T follicular helper cell (primary cell): Measurements from ENCODE around the gene SYT11.
"Not testable (repeated sequence)": the region's sequence is repeated elsewhere in the genome, so short reads cannot be mapped to it uniquely, and the experiment has no call there.

Experiments used
- DNase-seq: peaks from one replicate; pipeline ENCODE4 v3.0.0-alpha.2; 2020; ENCODE audit warnings: low read depth

The SYT11 gene

GRCh38 chr1:155899683-155900082 is 40.3 kb downstream of the SYT11 start:
- DNase-seq, result no peak

DNA sequence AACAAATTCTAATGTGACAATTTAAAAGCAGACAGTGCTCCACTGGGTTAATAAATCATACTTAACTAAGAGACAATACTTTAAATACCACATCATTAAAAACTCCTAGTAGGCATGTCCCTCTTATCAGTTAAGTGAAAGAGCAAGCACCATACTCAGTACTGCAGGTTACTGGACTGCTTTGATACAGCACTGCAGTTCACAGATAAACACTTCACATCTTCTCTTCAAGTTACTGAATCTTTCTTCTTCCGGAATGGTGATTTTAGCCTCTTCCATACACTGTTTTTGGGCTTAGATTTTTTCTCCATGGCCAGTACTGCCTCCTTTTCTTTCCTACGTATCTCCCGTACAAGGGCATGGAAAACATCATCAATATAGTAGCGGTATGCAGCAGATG is 40.8 kb downstream of the SYT11 start:
- DNase-seq, result no peak

DNA sequence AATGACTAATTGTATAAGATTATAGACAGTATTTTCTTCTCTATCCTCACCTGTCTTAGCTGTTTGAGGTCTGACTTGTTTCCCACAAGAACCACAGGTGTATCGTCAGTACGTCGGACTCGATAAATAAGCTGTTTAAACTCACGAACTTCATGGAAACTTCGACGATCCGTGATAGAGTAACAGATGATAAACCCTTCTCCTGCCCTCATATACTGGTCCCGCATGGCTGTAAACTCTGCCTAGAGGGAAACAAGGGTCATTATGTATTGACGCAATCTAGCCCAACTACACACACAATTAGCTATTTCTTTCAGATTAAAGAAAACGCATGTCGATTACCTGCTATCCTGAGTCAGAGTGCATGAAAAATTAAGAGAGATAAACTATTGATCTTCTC is 44.9 kb downstream of the SYT11 start:
- no peak for DNase-seq

DNA sequence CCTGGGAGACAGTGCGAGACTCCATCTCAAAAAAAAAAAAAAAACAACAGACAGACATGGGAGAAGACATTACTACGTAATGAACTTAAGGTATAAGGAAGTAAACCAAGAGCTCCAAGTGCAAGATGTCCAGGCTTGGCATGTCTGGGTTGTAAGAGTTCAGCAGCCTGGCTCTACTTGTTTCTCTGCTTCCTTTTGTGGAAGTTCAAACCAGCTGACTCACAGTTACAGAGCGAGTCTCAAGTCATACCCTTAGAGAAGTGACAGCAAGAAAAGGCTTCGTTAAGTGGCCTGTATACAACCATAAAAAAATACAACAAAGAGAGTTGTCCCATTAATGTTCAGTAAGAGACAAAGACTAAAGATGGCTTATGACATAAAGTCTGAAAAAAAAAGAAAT is 50.5 kb downstream of the SYT11 start:
- no peak for DNase-seq

DNA sequence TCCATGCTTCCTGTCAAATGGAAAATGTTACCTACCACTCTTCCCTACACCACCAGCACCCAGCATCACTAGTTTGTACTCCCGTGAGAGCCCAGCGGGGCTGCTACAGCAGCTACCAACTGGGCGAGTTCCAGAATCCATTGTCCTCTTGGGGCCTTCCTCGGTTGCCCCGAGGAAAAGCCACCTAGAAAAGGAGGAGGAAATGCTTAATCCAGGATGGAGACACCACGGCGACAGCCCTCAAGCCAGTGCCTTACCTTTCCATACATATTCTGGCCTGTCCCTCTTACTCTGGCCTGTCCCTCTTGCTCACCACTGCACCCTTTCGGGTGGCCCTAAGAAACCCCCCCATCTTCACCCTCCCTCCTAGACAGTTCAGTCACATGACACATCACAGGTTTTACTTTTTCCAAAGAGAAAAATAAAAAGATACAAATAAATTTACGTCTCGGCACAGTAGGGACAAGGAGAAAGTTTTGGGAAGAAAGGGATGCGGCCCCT is 51.3 kb downstream of the SYT11 start:
- no peak for DNase-seq

- DNase-seq, result peak; percentile 80
These were observed 52.0 kb downstream of the SYT11 start, which contains the start of gene RIT1 for GRCh38 chr1:155911156-155912055. RIT1 (minus strand) TSS chr1:155911349; CDS start chr1:155910761, 588 bp downstream.

DNA sequence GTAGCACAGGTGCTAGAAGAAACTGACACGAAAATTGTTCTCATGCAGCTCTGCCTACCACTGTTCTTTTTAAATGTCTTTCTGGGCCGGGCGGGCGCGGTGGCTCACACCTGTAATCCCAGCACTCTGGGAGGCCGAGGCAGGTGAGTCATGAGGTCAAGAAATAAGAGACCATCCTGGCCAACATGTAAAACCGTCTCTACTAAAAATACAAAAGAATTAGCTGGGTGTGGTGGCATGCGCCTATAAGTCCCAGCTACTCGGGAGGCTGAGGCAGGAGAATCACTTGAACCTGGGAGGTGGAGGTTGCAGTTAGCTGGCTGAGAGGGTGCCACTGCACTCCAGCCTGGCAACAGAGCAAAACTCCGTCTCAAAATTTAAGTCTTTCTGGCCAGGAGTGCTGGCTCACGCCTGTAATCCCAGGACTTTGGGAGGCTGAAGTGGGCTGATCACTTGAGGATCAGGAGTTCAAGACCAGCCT is 52.7 kb downstream of the SYT11 start:
- DNase-seq, result no peak

GRCh38 chr1:155913969-155914757 is 54.8 kb downstream of the SYT11 start:
- no peak for DNase-seq

DNA sequence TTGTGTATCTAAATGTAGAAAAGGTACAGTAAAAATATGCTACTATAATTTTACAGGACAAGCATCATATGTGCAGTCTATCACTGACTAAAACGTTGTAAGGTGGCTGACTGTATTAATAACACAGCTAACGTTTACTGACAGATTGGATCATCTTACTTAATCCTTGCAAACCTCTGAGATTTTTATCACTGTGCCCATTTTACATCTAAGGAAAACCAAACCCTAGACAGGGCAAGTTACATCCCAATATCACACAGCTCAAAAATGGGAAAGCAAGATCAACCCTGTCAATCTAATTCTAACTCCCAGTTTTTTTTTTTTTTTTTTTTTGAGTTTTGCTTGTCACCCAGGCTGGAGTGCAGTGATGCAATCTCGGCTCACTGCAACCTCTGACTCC is 59.3 kb downstream of the SYT11 start:
- DNase-seq, result no peak

DNA sequence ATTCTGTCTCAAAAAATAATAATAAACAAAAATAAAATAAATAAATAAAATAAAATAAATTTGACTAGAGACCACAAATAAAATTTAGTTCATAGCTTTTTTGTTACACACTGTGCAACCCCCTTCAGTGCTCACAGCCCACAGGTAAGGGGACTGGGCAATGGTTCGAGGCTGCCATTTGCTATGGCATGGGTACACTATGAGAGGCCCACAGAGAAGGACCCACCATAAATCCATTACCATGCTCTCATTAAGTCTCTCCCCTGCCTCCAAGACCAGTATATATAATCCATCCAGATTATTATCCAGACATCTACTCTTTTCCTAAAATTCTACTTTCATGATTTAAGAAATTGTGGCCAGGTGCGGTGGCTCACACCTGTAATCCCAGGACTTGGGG is 60.4 kb downstream of the SYT11 start:
- DNase-seq, result no peak

DNA sequence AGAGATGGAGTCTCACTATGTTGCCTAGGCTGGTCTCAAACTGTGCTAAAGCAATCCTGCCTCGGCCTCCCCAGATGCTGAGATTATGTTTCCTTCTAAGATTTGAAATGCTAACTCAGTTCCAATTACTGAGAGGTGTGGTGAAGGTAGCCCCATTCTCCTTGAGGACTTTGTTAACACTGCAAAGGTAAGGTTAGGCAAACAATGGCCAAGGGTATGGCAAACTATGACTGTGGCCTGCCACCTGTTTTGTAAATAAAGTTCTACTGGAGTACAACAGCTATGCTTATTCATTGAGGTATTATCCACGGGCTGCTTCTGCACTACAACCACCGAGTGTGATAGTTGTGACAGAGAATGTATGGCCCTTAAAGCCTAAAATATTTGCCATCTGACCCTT is 61.4 kb downstream of the SYT11 start:
- no peak for DNase-seq

GRCh38 chr1:155925506-155925905 is 66.1 kb downstream of the SYT11 start:
- no peak for DNase-seq

DNA sequence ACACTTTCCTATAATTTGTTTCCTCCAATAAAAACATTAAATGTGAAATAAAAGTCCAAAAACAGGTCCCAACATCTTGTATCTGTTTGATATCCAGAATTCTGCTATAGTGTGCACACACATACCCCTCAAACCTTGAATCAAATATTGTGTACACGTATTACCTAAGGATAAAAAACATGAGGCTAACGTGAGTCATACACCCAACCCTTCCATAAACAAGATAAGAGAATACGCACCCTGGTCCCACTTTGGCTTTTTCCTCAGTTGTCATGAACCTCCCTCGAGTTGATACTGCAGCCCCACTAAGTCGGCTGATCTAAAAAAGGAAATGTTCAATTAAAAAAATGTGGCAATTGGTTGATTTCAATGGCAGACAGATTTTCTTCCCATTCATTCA is 69.7 kb downstream of the SYT11 start:
- no peak for DNase-seq

DNA sequence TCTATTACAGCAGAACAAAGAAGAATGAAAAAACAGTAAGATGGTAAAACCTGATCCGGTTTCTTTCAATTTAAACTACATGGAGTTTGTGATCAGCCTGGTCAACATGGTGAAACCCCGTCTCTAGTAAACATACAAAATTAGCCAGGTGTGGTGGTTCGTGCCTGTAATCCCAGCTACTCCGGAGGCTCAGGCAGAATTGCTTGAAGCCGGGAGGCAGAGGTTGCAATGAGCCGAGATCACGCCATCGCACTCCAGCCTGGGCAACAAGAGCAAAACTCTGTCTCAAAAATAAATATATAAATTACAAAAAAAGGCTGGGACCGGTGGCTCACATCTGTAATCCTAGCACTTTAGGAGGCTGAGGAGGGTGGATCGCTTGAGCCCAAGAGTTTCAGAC is 71.4 kb downstream of the SYT11 start:
- not testable (repeated sequence) for DNase-seq

- no peak for DNase-seq
These were observed 72.1 kb downstream of the SYT11 start for GRCh38 chr1:155931332-155932038.

GRCh38 chr1:155932081-155932480 is 72.7 kb downstream of the SYT11 start:
- DNase-seq, result no peak

- DNase-seq, result no peak
These were observed 73.1 kb downstream of the SYT11 start for GRCh38 chr1:155932487-155932886.

DNA sequence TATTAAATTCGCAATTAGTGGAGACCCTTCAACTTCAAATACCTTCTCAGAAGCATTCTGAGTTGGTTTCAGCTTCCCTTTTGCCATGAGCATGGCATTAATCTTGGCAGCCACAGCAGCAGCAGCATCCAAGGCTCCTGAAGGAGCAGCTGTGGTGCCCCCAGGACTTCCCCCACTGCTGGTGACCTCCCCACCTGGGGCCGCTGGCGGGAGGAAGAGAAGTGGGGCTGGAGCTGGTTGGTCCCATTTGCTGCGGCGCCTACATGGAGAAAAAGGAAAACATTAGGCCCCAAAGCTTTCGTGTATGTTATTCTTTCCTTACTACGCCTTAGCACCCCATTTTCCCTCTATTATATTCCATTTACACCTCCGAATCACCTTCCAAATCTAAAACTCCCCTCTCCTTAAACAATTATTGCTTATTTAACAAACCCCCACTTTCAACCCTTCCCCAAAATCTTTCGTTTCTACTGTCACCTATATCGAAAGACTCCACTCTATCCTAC is 74.3 kb downstream of the SYT11 start:
- no peak for DNase-seq

DNA sequence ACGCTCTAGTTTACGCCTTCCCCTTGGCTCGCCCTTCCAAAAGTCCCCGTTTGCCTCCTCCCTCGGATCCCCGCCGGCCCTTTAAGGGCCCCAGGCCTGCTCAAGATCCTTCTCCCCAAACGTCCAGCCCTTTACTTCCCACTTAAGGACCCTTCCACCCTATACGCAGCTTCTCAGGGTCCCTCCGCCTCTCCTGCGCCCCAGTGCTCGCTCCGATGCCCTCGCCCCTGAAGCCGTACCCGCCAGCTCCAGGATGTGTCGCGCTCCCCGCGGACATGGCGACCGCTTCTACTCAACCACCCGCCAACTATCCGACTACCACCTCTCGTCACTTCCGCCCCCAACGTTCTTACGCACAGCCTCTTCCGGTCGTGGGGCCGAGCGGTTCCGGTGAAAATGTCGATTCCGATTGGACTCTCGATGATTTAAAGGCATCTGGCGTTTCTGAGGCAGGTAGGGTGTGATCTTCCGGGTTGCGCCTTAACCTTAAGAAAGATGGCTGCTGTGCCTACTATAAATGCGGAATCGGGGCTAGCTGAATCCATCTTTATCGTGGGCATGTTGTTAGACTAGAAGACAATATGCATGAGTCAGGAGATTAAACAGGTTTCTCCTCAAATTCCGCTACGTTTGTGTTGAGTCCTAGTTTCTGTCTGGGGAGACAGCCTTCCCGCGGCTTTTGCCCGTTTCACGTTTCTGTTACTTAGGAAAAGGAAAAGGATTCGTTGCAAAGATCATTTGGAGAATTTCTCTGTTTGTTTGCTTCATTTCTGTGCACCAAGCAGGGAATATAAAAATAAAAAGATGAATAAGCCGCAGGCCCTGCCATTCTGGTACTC is 74.9 kb downstream of the SYT11 start, which contains the start of gene KHDC4:
KHDC4 (minus strand) TSS at position 317 of the 839 bp plus-strand sequence; CDS start at position 277, 40 bp downstream.
- DNase-seq, result peak; percentile 93
